Measurements from ENCODE around the gene GHITM. TPM values are rescaled to one million over a fixed set of nuclear protein-coding genes. Genes with fewer than 3 reads are reported as not detected.

GHITM gene
- total and polyA plus RNA-seq, 7 donors = 140 to 618 (median 212) TPM

DNA sequence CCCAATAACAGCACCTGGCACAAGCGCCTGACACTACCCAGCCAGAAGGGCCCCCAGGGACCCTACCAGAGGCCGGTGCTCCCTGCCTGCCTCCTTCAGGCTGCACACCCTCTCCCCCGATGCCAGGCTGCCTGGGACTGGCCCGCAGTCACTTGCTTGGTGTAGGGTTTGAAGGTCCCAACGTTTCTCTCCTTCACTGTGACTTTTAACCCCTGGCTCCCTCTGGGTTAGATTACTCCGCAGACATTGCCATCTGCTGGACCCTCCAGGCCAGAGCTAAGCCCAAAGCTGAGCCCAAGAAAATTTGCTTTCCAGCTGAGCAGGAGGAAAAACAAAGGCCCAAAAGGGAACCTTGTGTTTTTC is 61.9 kb downstream of the GHITM start:
- intact Hi-C loops (cut with DNase I) = no loop called here
- no peaks in the 10 kb centered on the region for H3K36me3 ChIP-seq
- TF ChIP-seq POLR2AphosphoS5 (IDR thresholded peaks at IDR 0.05) = no peak
- TF ChIP-seq POLR2A (IDR thresholded peaks at IDR 0.05) = no peak
- TF ChIP-seq EP300 (IDR thresholded peaks at IDR 0.05) = no peak
- TF ChIP-seq, protein P1, sequence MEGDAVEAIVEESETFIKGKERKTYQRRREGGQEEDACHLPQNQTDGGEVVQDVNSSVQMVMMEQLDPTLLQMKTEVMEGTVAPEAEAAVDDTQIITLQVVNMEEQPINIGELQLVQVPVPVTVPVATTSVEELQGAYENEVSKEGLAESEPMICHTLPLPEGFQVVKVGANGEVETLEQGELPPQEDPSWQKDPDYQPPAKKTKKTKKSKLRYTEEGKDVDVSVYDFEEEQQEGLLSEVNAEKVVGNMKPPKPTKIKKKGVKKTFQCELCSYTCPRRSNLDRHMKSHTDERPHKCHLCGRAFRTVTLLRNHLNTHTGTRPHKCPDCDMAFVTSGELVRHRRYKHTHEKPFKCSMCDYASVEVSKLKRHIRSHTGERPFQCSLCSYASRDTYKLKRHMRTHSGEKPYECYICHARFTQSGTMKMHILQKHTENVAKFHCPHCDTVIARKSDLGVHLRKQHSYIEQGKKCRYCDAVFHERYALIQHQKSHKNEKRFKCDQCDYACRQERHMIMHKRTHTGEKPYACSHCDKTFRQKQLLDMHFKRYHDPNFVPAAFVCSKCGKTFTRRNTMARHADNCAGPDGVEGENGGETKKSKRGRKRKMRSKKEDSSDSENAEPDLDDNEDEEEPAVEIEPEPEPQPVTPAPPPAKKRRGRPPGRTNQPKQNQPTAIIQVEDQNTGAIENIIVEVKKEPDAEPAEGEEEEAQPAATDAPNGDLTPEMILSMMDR (IDR thresholded peaks at IDR 0.05) = no peak
- no peak overlapping the region for H3K27ac ChIP-seq
- H3K4me1 ChIP-seq = peaks cover 0 to 18% (median 13%) of the 10 kb centered on the region in 4 donors
- 10 to 49% methylated on average over 6 of the region's 6 CpGs for WGBS, 2 donors
- no peak overlapping the region for H3K4me3 ChIP-seq
- H3K9me3 ChIP-seq = no peaks in the 10 kb centered on the region
- peaks cover 0 to 4% (median 0%) of the 10 kb centered on the region in 3 donors for H3K27me3 ChIP-seq
- DNase-seq = peak; percentile 18

DNA sequence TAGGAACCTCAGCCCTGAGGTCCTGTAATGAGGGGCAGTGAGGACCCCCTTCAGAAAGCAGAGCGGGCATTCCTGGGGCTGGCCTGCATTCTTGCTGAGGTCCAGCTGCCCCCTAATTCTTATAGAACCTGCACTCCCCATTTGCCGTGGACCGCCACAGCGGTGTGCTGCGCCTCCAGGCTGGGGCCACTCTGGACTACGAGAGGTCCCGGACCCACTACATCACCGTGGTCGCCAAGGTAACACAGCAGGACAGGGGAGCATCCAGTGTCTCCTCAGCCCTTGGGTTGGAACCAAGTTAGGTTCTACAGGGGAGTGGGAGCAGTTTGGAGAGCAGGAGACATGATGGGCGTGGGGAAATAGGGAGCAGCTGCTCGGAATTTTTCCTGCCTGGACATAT is 62.4 kb downstream of the GHITM start:
- peaks cover 0 to 4% (median 0%) of the 10 kb centered on the region in 3 donors for H3K27me3 ChIP-seq
- WGBS, 2 donors = 83 to 91% methylated on average over 11 of the region's 11 CpGs
- H3K36me3 ChIP-seq = no peaks in the 10 kb centered on the region
- peaks cover 0 to 14% (median 8%) of the 10 kb centered on the region in 4 donors for H3K4me1 ChIP-seq
- TF ChIP-seq POLR2AphosphoS5 (IDR thresholded peaks at IDR 0.05) (no peak), POLR2A (IDR thresholded peaks at IDR 0.05) (no peak), EP300 (IDR thresholded peaks at IDR 0.05) (no peak)
- TF ChIP-seq, protein P1 (IDR thresholded peaks at IDR 0.05) = no peak
- no peak overlapping the region for H3K4me3 ChIP-seq
- no peak overlapping the region for H3K27ac ChIP-seq
- intact Hi-C loops (cut with DNase I) = no loop called here
- no peak for DNase-seq
- no peaks in the 10 kb centered on the region for H3K9me3 ChIP-seq

DNA sequence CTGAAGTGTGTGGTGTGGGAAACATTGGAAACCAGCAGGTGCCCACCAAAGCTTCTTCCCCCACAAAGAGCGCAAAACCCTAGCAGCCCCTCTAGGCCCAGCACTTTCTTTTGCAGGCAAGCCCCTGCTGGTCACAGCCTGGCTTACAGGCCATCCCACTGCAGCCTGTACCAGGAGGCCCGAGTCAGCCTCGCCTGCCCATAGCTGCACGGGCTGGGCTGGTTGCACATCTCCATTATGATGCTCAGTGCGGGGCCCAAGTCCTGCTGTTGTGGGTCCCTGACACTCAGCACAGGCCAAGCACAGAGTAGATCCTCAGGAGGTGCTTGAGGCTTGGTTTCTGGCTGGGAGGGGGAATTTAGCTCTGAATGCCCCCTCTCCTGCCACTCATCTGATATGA is 63.0 kb downstream of the GHITM start:
- TF ChIP-seq POLR2AphosphoS5 (IDR thresholded peaks at IDR 0.05) (no peak), EP300 (IDR thresholded peaks at IDR 0.05) (no peak), POLR2A (IDR thresholded peaks at IDR 0.05) (no peak)
- TF ChIP-seq, protein P1 (IDR thresholded peaks at IDR 0.05) = no peak
- WGBS, 2 donors = 84 to 87% methylated on average over 5 of the region's 5 CpGs

More for the DNA sequence above, 63.0 kb downstream of the GHITM start:
- Histone ChIP-seq H3K27me3 (peaks cover 0 to 4% (median 0%) of the 10 kb centered on the region in 3 donors), H3K4me1 (peaks cover 0 to 7% (median 3%) of the 10 kb centered on the region in 4 donors), H3K36me3 (no peaks in the 10 kb centered on the region), H3K27ac (no peak overlapping the region), H3K9me3 (no peaks in the 10 kb centered on the region), H3K4me3 (no peak overlapping the region)
- intact Hi-C loops (cut with DNase I) = no loop called here
- DNase-seq = no peak

Other genes with a start within 250 kb of the GHITM start
- gene GPR15LG, start 34.3 kb downstream of the GHITM start, total RNA-seq = not detected
- 100 to 1,000 TPM; 293 to 652 (median 324) TPM for gene GPR15LG, start 34.3 kb downstream of the GHITM start, polyA plus RNA-seq
- 1 to 10 TPM in 1 of 4 donors, under 1 TPM in 3; 0.27 to 3.0 (median 0.34) TPM for gene CDHR1, start 55.0 kb downstream of the GHITM start, total RNA-seq
- 10 to 100 TPM in 1 of 3 donors, 1 to 10 TPM in 2; 2.4 to 26.6 (median 6.2) TPM for gene CDHR1, start 55.0 kb downstream of the GHITM start, polyA plus RNA-seq
- not detected for gene LRIT2, start 86.0 kb downstream of the GHITM start, total RNA-seq
- under 1 TPM in 1 of 3 donors, not detected in 2; 0.03 TPM for gene LRIT2, start 86.0 kb downstream of the GHITM start, polyA plus RNA-seq
- gene LRIT1, start 102.0 kb downstream of the GHITM start, total RNA-seq = not detected
- not detected for gene LRIT1, start 102.0 kb downstream of the GHITM start, polyA plus RNA-seq
- 1 to 10 TPM in 2 of 4 donors, under 1 TPM in 1, not detected in 1; 0.82 to 3.6 (median 1.4) TPM for gene RGR, start 105.5 kb downstream of the GHITM start, total RNA-seq
- not detected for gene RGR, start 105.5 kb downstream of the GHITM start, polyA plus RNA-seq
- gene CCSER2, start 189.1 kb downstream of the GHITM start, total RNA-seq = 100 to 1,000 TPM in 1 of 4 donors, 10 to 100 TPM in 3; 83.2 to 101 (median 91.2) TPM
- gene CCSER2, start 189.1 kb downstream of the GHITM start, polyA plus RNA-seq = 10 to 100 TPM; 10.2 to 11.5 (median 10.4) TPM